GM12891 (cell line): Measurements from ENCODE around the gene WNT11.

Source experiments
- POLR2A ChIP-seq: IDR thresholded peaks from 2 replicates; pipeline ENCODE4 v1.6.1; 2011; ENCODE audit warnings: low read depth, low read length, control low read depth
- POLR2AphosphoS5 ChIP-seq: IDR thresholded peaks from 2 replicates; pipeline ENCODE4 v1.6.1; 2011; ENCODE audit warnings: low read depth, low read length, control low read depth
- TAF1 ChIP-seq: IDR thresholded peaks from 2 replicates; pipeline ENCODE4 v1.6.1; 2011; ENCODE audit warnings: low read depth, low read length, control low read depth

GRCh38 chr11:76244316-76244851 lies 38.1 kb upstream of the WNT11 start:
- TF ChIP-seq POLR2A, result no peak
- TF ChIP-seq POLR2AphosphoS5, result no peak
- TF ChIP-seq TAF1, result no peak
